SU-DHL-6 (cell line): ENCODE results near the gene SKIL.

ENCODE experiments used
- H2AFZ ChIP-seq: fragments of 200-600 bp; sonication (generic); 2 replicates; pipeline ENCODE4 v1.6.1; 2014; ENCODE audit warnings: low read depth, mild to moderate bottlenecking, moderate library complexity, mixed read lengths, antibody characterized with exemption, low read length; ENCODE audit not compliant: severe bottlenecking
- H3F3A ChIP-seq: fragments of 200-600 bp; shearing (Covaris generic); 2 replicates; pipeline ENCODE4 v1.6.0; 2016; ENCODE audit warnings: antibody characterized with exemption, mild to moderate bottlenecking; ENCODE audit not compliant: insufficient read depth
- H3K27ac ChIP-seq: fragments of 200-600 bp; sonication (generic); 2 replicates; pipeline ENCODE4 v1.5.1; 2016; ENCODE audit warnings: low read depth, mild to moderate bottlenecking, low read length, moderate library complexity, mixed read lengths
- H3K27me3 ChIP-seq: fragments of 200-600 bp; sonication (generic), shearing (Covaris generic); 2 replicates; pipeline ENCODE4 v1.6.0; 2014; ENCODE audit warnings: mild to moderate bottlenecking, low read length
- H3K36me3 ChIP-seq: fragments of 200-600 bp; sonication (generic); 2 replicates; pipeline ENCODE4 v1.6.1; 2014; ENCODE audit warnings: mild to moderate bottlenecking, low read length, mixed read lengths
- H3K4me2 ChIP-seq: fragments of 300-600, 200-600 bp; shearing (Covaris generic), sonication (generic); 2 replicates; pipeline ENCODE4 v1.6.0; 2014; ENCODE audit warnings: low read length, low read depth, mild to moderate bottlenecking; ENCODE audit not compliant: poor library complexity, severe bottlenecking
- H3K4me3 ChIP-seq: fragments of 200-600 bp; sonication (generic); 2 replicates; pipeline ENCODE4 v1.5.1; 2014; ENCODE audit warnings: antibody characterized with exemption, low read length, mild to moderate bottlenecking, mixed read lengths; ENCODE audit not compliant: insufficient read depth, poor library complexity, severe bottlenecking
- H3K79me2 ChIP-seq: fragments of 200-600 bp; sonication (generic); 2 replicates; pipeline ENCODE4 v1.6.1; 2014; ENCODE audit warnings: mild to moderate bottlenecking, low read length, moderate library complexity; ENCODE audit not compliant: insufficient read depth
- H3K9ac ChIP-seq: fragments of 200-600 bp; sonication (generic); 2 replicates; pipeline ENCODE4 v1.7.0; 2014; ENCODE audit warnings: mild to moderate bottlenecking, low read length
- H3K9me2 ChIP-seq: fragments of 200-600 bp; sonication (generic); replicated peaks from 2 replicates; pipeline ENCODE4 v1.6.1; 2014; ENCODE audit warnings: low read length; ENCODE audit not compliant: insufficient read depth
- H3K9me3 ChIP-seq: fragments of 200-600 bp; sonication (generic); 2 replicates; pipeline ENCODE4 v1.6.1; 2014; ENCODE audit warnings: low read length, mixed read lengths; ENCODE audit not compliant: insufficient read depth
- H4K20me1 ChIP-seq: fragments of 200-600 bp; sonication (generic); 2 replicates; pipeline ENCODE4 v1.6.1; 2014; ENCODE audit warnings: low read depth, mild to moderate bottlenecking, antibody characterized with exemption, low read length, moderate library complexity, mixed read lengths
- EZH2phosphoT487 ChIP-seq: fragments of 200-600 bp; sonication (generic), shearing (Covaris generic); conservative IDR thresholded peaks from 2 replicates; pipeline ENCODE4 v1.6.1; 2018; ENCODE audit warnings: mild to moderate bottlenecking, antibody characterized with exemption, low read length, moderate library complexity, mixed read lengths
- TF ChIP-seq, protein P1 (sequence below): fragments of 200-600 bp; sonication (generic); IDR thresholded peaks from one replicate; pipeline ENCODE4 v1.5.1; 2017; ENCODE audit warnings: antibody characterized with exemption, mild to moderate bottlenecking, low read length, moderate library complexity; ENCODE audit not compliant: insufficient read depth, poor library complexity, severe bottlenecking

The SKIL gene

DNA sequence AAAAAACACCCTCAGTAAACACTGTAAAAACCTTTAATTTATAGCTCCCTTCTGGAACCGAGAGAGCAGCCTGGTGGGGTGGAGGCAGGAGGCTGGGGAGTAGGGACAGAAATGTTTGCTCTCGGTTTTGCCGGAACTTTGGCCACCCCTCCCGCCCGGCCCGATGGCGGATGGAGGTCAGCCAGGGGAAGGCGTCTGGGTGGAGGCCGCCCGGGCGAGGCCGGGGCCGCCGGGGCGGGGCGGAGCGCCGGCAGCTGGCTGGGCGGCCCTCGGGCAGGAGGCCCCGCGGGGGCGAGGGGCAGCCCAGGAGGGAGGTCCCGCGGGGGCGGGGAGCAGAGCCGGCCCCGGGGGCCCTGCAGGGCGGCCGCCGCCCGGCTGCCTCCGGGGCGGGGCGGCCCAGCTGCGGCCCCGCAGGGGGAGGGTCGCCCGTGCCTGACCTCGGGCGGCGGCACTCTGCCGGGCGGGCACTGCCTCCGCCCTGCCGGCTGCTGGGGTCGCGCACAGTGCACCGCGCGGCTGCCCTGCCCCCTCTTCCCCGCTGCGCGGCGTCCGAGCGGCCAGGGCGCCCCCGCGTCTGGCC lies 829 bp upstream of the SKIL start:
- peak overlapping the region; percentile 85 for H2AFZ ChIP-seq
- TF ChIP-seq, protein P1, sequence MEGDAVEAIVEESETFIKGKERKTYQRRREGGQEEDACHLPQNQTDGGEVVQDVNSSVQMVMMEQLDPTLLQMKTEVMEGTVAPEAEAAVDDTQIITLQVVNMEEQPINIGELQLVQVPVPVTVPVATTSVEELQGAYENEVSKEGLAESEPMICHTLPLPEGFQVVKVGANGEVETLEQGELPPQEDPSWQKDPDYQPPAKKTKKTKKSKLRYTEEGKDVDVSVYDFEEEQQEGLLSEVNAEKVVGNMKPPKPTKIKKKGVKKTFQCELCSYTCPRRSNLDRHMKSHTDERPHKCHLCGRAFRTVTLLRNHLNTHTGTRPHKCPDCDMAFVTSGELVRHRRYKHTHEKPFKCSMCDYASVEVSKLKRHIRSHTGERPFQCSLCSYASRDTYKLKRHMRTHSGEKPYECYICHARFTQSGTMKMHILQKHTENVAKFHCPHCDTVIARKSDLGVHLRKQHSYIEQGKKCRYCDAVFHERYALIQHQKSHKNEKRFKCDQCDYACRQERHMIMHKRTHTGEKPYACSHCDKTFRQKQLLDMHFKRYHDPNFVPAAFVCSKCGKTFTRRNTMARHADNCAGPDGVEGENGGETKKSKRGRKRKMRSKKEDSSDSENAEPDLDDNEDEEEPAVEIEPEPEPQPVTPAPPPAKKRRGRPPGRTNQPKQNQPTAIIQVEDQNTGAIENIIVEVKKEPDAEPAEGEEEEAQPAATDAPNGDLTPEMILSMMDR = no peak
- no peak for TF ChIP-seq EZH2phosphoT487
- peak overlapping the region; percentile 62 for H3K4me3 ChIP-seq

DNA sequence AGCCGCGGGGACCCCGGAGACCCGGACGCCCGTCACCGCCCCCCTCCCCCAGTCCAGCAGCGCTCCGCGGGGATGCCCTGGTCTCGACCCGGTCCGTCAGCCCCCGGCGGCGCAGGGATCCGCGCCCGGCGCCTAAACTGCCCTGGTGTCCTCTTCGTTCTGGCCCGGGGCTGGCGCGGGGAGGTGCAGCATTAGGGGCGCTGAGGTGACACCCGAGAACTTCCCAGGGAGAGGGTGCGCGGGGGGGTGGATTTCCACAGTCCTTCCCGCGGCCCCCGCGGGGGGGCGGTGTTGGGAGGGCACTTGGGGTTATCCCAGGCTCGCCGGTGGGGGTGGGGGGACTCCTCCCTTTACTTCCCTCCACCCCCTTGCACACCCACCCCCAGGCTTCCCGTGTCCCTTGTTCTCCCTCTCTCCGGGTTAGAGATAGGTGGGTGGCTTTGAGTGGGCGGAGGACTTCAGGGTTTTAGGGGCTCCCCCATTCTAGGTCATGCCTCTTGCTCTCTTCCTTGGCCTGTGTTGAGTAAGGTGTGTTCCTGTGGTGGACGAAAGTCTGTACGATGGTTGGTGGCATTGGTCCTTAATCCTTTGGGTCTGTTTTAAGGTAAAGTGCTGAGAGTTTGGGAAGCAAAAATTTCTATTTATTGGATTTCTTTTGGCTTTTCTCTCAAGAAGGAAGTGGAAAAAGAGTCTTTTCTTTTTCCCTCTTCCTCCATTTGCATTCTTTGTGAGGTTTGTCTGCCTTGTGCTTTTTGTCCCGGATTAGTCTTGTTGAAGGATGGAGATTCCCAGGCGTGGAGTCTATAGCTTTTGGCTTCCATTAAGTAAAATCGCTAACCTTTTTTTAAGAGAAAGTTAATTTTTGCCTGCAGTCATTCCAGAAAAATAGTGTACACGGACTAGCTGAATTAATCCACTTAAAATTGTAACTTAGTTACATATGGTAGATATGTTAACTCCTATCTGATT lies 811 bp downstream of the SKIL start:
- H4K20me1 ChIP-seq = no peaks in the 10 kb centered on the region; the same call in 1 of the 2 replicates
- H3K27ac ChIP-seq = peak overlapping the region; percentile 96
- peak overlapping the region; percentile 96 for H3K4me3 ChIP-seq
- TF ChIP-seq, protein P1 = peak; percentile 38
- TF ChIP-seq EZH2phosphoT487 = no peak
- peak overlapping the region; percentile 17 for H2AFZ ChIP-seq
- H3K9ac ChIP-seq = peak overlapping the region; percentile 97
- no peaks in the 10 kb centered on the region for H3K9me2 ChIP-seq
- H3K9me3 ChIP-seq = no peaks in the 10 kb centered on the region
- peaks cover 18% of the 10 kb centered on the region; the same call in 1 of the 2 replicates for H3K36me3 ChIP-seq
- H3K4me2 ChIP-seq = peak overlapping the region; percentile 60
- no peaks in the 10 kb centered on the region for H3K27me3 ChIP-seq
- peaks cover 44% of the 10 kb centered on the region for H3F3A ChIP-seq
- H3K79me2 ChIP-seq = peaks cover 57% of the 10 kb centered on the region

More for the DNA sequence above, 829 bp upstream of the SKIL start:
- H3K27ac ChIP-seq = peak overlapping the region; percentile 96
- no peaks in the 10 kb centered on the region; the same call in 1 of the 2 replicates for H4K20me1 ChIP-seq
- H3K9ac ChIP-seq = peak overlapping the region; percentile 65
- peaks cover 46% of the 10 kb centered on the region for H3F3A ChIP-seq
- H3K36me3 ChIP-seq = peaks cover 14% of the 10 kb centered on the region; the same call in 1 of the 2 replicates
- no peaks in the 10 kb centered on the region for H3K9me3 ChIP-seq
- H3K9me2 ChIP-seq = no peaks in the 10 kb centered on the region
- peak overlapping the region; percentile 99 for H3K4me2 ChIP-seq
- H3K79me2 ChIP-seq = peaks cover 41% of the 10 kb centered on the region
- no peaks in the 10 kb centered on the region for H3K27me3 ChIP-seq

DNA sequence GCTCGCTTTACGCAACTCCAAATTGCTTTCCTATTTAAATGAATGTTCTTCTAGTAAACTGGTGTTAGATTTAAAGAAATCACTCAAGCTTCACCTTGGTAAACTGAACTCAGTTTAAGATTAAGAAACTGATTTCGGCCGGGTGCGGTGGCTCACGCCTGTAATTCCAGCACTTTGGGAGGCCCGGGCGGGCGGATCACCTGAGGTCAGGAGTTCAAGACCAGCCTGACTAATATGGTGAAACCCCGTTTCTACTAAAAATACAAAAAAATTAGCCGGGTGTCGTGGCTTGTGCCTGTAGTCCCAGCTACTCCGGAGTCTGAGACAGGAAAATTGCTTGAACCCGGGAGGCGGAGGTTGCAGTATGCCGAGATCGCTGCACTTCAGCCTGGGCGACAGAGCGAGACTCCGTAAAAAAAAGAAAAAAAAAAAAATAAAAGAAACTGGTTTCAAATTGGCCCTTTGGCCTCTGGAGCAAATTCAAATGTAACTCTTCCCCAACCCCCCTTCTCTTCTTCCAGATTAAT lies 1.7 kb downstream of the SKIL start:
- peak overlapping the region; percentile 96; the same call in 1 of the 2 replicates for H3K27ac ChIP-seq
- no peak overlapping the region for H2AFZ ChIP-seq
- H3K9me2 ChIP-seq = no peaks in the 10 kb centered on the region
- TF ChIP-seq, protein P1 = no peak
- no peak for TF ChIP-seq EZH2phosphoT487
- H3K27me3 ChIP-seq = no peaks in the 10 kb centered on the region
- peaks cover 66% of the 10 kb centered on the region for H3K79me2 ChIP-seq
- H4K20me1 ChIP-seq = no peaks in the 10 kb centered on the region; the same call in 1 of the 2 replicates
- no peak overlapping the region for H3K9ac ChIP-seq
- H3K9me3 ChIP-seq = no peaks in the 10 kb centered on the region
- H3K36me3 ChIP-seq = peaks cover 18% of the 10 kb centered on the region; the same call in 1 of the 2 replicates
- peak overlapping the region; percentile 96 for H3K4me3 ChIP-seq
- H3F3A ChIP-seq = peaks cover 47% of the 10 kb centered on the region
- peak overlapping the region; percentile 60 for H3K4me2 ChIP-seq
